AG10803 (cell line): ENCODE measurements around the gene NOS1.
A peak's percentile ranks its signal among the peaks of the same experiment; 100 is the strongest.

ENCODE experiments used
- DNase-seq: peaks from one replicate; pipeline ENCODE4 v3.0.0; 2010; ENCODE audit warnings: low read depth
- H3K4me3 ChIP-seq: 2 replicates; pipeline ENCODE4 v1.5.1; 2011; ENCODE audit warnings: mild to moderate bottlenecking, low read length, control low read depth
- TF ChIP-seq, protein P1 (sequence below): conservative IDR thresholded peaks from 2 replicates; pipeline ENCODE4 v1.5.1; 2011; ENCODE audit warnings: mild to moderate bottlenecking, low read length, control low read depth, inconsistent platforms

NOS1 gene

GRCh38 chr12:117213295-117213808, 148.1 kb downstream of the NOS1 start:
- DNase-seq: no peak

GRCh38 chr12:117212563-117213190, 148.7 kb downstream of the NOS1 start:
- TF ChIP-seq, protein P1, sequence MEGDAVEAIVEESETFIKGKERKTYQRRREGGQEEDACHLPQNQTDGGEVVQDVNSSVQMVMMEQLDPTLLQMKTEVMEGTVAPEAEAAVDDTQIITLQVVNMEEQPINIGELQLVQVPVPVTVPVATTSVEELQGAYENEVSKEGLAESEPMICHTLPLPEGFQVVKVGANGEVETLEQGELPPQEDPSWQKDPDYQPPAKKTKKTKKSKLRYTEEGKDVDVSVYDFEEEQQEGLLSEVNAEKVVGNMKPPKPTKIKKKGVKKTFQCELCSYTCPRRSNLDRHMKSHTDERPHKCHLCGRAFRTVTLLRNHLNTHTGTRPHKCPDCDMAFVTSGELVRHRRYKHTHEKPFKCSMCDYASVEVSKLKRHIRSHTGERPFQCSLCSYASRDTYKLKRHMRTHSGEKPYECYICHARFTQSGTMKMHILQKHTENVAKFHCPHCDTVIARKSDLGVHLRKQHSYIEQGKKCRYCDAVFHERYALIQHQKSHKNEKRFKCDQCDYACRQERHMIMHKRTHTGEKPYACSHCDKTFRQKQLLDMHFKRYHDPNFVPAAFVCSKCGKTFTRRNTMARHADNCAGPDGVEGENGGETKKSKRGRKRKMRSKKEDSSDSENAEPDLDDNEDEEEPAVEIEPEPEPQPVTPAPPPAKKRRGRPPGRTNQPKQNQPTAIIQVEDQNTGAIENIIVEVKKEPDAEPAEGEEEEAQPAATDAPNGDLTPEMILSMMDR: peak; percentile 96
- peak; percentile 82 for DNase-seq
- H3K4me3 ChIP-seq: no peak overlapping the region

More at GRCh38 chr12:117213295-117213808, 148.1 kb downstream of the NOS1 start:
- H3K4me3 ChIP-seq: no peak overlapping the region
- TF ChIP-seq, protein P1: no peak

GRCh38 chr12:117210266-117210918, 151.0 kb downstream of the NOS1 start:
- TF ChIP-seq, protein P1: no peak

DNA sequence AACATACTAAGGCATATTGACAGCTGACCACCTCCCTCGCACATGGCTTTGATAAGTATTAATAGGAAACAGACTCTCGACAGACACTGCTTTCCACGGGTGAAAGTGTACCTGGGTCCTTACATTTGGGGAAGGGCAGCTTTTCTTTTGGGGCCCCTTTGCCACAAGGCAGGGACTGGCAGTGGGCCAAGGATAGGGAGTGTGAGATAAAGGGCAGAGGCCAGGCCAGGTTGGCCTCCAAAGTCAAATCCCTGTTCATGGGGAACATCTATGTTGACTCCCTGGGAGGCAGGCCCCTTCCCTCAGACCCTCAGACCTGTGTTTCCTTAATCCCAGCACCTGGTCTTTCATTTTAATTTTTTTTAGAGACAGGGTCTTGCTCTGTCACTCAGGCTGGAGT, 151.8 kb downstream of the NOS1 start:
- no peak overlapping the region for H3K4me3 ChIP-seq

More at GRCh38 chr12:117210266-117210918, 151.0 kb downstream of the NOS1 start:
- H3K4me3 ChIP-seq: no peak overlapping the region
- no peak for DNase-seq

GRCh38 chr12:117208811-117209455, 152.5 kb downstream of the NOS1 start:
- DNase-seq: no peak
- TF ChIP-seq, protein P1: no peak
- no peak overlapping the region for H3K4me3 ChIP-seq

More for the DNA sequence above, 151.8 kb downstream of the NOS1 start:
- DNase-seq: no peak
- TF ChIP-seq, protein P1: no peak

DNA sequence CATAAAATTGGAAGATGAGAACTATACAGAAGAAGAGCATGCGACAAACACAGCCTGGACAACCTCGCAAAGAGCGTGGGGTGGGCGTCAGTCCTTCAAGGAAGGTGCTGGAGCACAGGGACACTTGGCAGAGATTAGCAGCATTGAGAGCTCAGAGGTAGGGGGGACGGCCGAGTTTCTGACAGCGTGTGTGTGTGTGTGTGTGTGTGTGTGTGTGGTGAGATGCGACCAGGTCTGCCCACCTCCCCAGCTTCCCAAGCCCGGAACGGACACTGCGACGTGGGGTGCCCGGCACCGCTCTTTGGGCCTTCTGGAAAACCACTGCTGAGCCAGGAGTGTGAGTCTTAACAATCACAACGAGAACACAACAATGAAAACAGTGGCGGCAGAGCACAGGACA, 153.2 kb downstream of the NOS1 start:
- no peak overlapping the region for H3K4me3 ChIP-seq
- TF ChIP-seq, protein P1: no peak
- DNase-seq: no peak
